HCT116 (cell line): ENCODE measurements around the gene TSHZ1. TPM values are rescaled to one million over a fixed set of nuclear protein-coding genes. Genes with fewer than 3 reads are reported as not detected.

Source experiments
- ATAC-seq: fragments of 200-7000 bp; cut with Tn5 transposase; 2 replicates; pipeline ENCODE4 v1.9.1; 2020; ENCODE audit warnings: mild to moderate bottlenecking, moderate library complexity
- BruUV-seq: library from RNA; stranded (reverse); fragments of 400-500 nt; replicated peaks from 2 replicates; lab custom pipeline; 2021; lab: Mats Ljungman, UMichigan
- CTCF ChIA-PET: fragments of 300-600 bp; sonication (Branson Sonifier 250); formaldehyde crosslinking; loops from one replicate; lab custom pipeline; 2021; ENCODE audit warnings: antibody characterized with exemption; lab: Charles Lee
- POLR2A ChIA-PET: fragments of 300-600, 350-600 bp; sonication (Branson Sonifier 250); formaldehyde crosslinking; loops from one replicate; lab custom pipeline; 2021; ENCODE audit warnings: antibody characterized with exemption; lab: Charles Lee
- RAD21 ChIA-PET, 2 experiments: fragments of 300-600 bp; sonication (Branson Sonifier 250); formaldehyde crosslinking; loops; one replicate each; lab custom pipeline; 2023; ENCODE audit warnings: low total read pairs in 2 of 2; ENCODE audit not compliant: uncharacterized antibody in 2 of 2, unreplicated experiment in 2 of 2, low non-redundant PET in 1 of 2; lab: Charles Lee
- DNase-seq: peaks from one replicate; pipeline ENCODE4 v3.0.0-alpha.2; 2010; ENCODE audit warnings: low read depth, low spot score
- H2AFZ ChIP-seq: fragments of 200-600 bp; shearing (Covaris generic), sonication (generic); 2 replicates; pipeline ENCODE4 v1.6.1; 2017; ENCODE audit warnings: low read depth, mixed run types, mixed read lengths, antibody characterized with exemption, low read length; ENCODE audit not compliant: poor library complexity, severe bottlenecking
- H3K27ac ChIP-seq: 2 replicates; pipeline ENCODE4 v1.5.1; 2012; ENCODE audit warnings: low read depth, low read length
- H3K27me3 ChIP-seq: fragments of 200-600 bp; sonication (generic); 2 replicates; pipeline ENCODE4 v1.6.1; 2016; ENCODE audit warnings: mixed run types, low read length, mixed read lengths; ENCODE audit not compliant: insufficient read depth
- H3K36me3 ChIP-seq, 2 experiments: fragments of 200-500 bp in 1 of 2; fragments of 200-600 bp in 1 of 2; sonication (Bioruptor generic) in 1 of 2; sonication (generic) in 1 of 2; 2 replicates each; pipeline versions ENCODE4 v1.5.1 to v1.6.1; 2014 to 2016; ENCODE audit warnings: low read length in 2 of 2, inconsistent platforms in 1 of 2, mixed read lengths in 1 of 2, mixed run types in 1 of 2; ENCODE audit not compliant: insufficient read depth in 2 of 2, control insufficient read depth in 1 of 2
- H3K4me1 ChIP-seq, 2 experiments: fragments of 200-600 bp in 1 of 2; sonication (generic) in 1 of 2; 2 replicates each; pipeline versions ENCODE4 v1.5.1 to v1.6.1; 2012 to 2017; ENCODE audit warnings: low read length in 2 of 2, inconsistent platforms in 1 of 2, mild to moderate bottlenecking in 1 of 2, mixed read lengths in 1 of 2, mixed run types in 1 of 2, moderate library complexity in 1 of 2; ENCODE audit not compliant: insufficient read depth in 2 of 2, control insufficient read depth in 1 of 2
- H3K4me2 ChIP-seq: fragments of 200-600 bp; sonication (generic); 2 replicates; pipeline ENCODE4 v1.6.1; 2017; ENCODE audit warnings: mixed run types, low read length, mixed read lengths
- H3K4me3 ChIP-seq, 2 experiments: fragments of 200-600 bp in 1 of 2; sonication (generic) in 1 of 2; replicated peaks in 1 of 2; 2 replicates each; pipeline ENCODE4 v1.5.1; 2011 to 2016; ENCODE audit warnings: low read length in 2 of 2, control low read depth in 1 of 2, low read depth in 1 of 2, mild to moderate bottlenecking in 1 of 2, mixed read lengths in 1 of 2, mixed run types in 1 of 2
- H3K79me2 ChIP-seq: fragments of 200-600 bp; sonication (generic); 2 replicates; pipeline ENCODE4 v1.6.1; 2017; ENCODE audit warnings: mild to moderate bottlenecking, mixed run types, low read length, moderate library complexity, mixed read lengths; ENCODE audit not compliant: insufficient read depth
- H3K9ac ChIP-seq: fragments of 200-600 bp; sonication (generic); 2 replicates; pipeline ENCODE4 v1.6.1; 2016; ENCODE audit warnings: low read length, mixed read lengths
- H3K9me2 ChIP-seq: fragments of 200-600 bp; sonication (generic), shearing (Covaris generic); 2 replicates; pipeline ENCODE4 v1.6.1; 2017; ENCODE audit warnings: mixed run types, mild to moderate bottlenecking, moderate library complexity; ENCODE audit not compliant: insufficient read depth
- H3K9me3 ChIP-seq, 2 experiments: fragments of 200-500 bp in 1 of 2; fragments of 200-600 bp in 1 of 2; sonication (Bioruptor generic) in 1 of 2; sonication (generic) in 1 of 2; 2 replicates each; pipeline ENCODE4 v1.6.1; 2014 to 2017; ENCODE audit warnings: low read length in 2 of 2, mixed read lengths in 2 of 2, inconsistent platforms in 1 of 2, low read depth in 1 of 2, mild to moderate bottlenecking in 1 of 2, mixed run types in 1 of 2, moderate library complexity in 1 of 2; ENCODE audit not compliant: control insufficient read depth in 1 of 2, insufficient read depth in 1 of 2
- H4K20me1 ChIP-seq: fragments of 200-600 bp; sonication (generic), shearing (Covaris generic); 2 replicates; pipeline ENCODE4 v1.6.1; 2017; ENCODE audit warnings: mixed run types, mild to moderate bottlenecking, moderate library complexity; ENCODE audit not compliant: insufficient read depth
- CEBPB ChIP-seq: IDR thresholded peaks from 2 replicates; pipeline ENCODE4 v1.6.1; 2012; ENCODE audit warnings: low read depth
- POLR2AphosphoS5 ChIP-seq: IDR thresholded peaks from 2 replicates; pipeline ENCODE4 v1.6.1; 2011; ENCODE audit warnings: mild to moderate bottlenecking, low read depth, low read length, moderate library complexity
- RAD21 ChIP-seq: IDR thresholded peaks from 2 replicates; pipeline ENCODE4 v1.6.1; 2012; ENCODE audit warnings: low read depth, mild to moderate bottlenecking
- SP1 ChIP-seq: IDR thresholded peaks from 2 replicates; pipeline ENCODE4 v1.6.1; 2012; ENCODE audit warnings: low read depth
- intact Hi-C: fragments of 100-400 bp; cut with micrococcal nuclease; formaldehyde crosslinking; loops from 2 replicates; pipeline ENCODE4 v1.10.0; 2022
- total RNA-seq: library from RNA; stranded (reverse); gene quantifications from one replicate; pipeline ENCODE4 v1.2.1, GENCODE V29; 2021; ENCODE audit not compliant: unreplicated experiment

The TSHZ1 gene
- total RNA-seq, 1 experiment from 2014 or later: 5.7 TPM

DNA sequence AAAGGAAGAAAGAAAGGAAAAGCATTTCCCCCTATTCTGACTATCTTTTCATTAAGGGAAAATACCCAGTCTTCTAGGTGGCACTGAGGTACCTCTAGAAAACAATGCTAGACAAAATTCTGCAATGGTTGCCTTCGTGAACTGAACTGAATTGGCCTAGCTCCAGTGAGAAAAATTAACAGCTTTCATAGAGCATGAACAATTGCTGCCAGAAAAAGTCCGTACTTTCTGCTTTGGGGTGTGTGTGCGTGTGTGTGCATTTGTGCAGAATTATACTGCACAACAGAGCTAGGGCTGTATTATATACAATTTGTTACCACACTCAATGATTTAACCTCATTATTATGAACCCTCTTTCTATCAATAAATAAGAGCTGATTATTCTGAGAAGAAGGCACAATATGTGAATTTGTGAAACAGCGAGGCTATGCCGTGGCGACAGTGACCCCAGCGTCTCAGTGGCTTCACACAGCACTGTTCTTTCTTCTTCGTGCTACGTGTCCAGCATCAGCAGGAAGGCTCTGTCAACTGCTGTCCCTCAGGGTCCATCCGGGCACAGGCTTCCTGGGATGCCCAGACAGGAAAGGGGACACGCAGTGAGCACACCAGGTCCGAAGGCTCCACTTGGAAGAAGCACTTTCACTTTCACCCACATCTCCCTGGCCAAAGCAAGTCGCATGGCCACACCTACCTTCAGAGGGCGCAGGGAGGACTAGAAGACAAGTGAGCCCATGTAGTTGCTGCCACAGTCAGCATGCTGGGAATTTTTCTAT, 49.2 kb upstream of the TSHZ1 start:
- CTCF ChIA-PET: no interaction called here
- peak overlapping the region; percentile 43 to 63 for H3K4me3 ChIP-seq
- no peaks in the 10 kb centered on the region for H3K27me3 ChIP-seq
- intact Hi-C loops: no loop called here
- POLR2A ChIA-PET: no interaction called here
- peak overlapping the region; percentile 67 for H3K4me2 ChIP-seq
- DNase-seq: peak; percentile 32
- H3K27ac ChIP-seq: no peak overlapping the region
- RAD21 ChIA-PET: no interaction called here
- H3K9me3 ChIP-seq: no peaks in the 10 kb centered on the region
- no peaks in the 10 kb centered on the region for H4K20me1 ChIP-seq
- no peak for TF ChIP-seq SP1
- TF ChIP-seq POLR2AphosphoS5: 0 out of 2 replicates have a peak, but pooled peaks have one; percentile 24
- TF ChIP-seq, all 23 proteins: peak for 1
- Histone ChIP-seq H3K79me2 (no peaks in the 10 kb centered on the region), H3K4me1 (peaks cover 0 to 10% of the 10 kb centered on the region in 2 experiments; a peak in 1 of 4 replicates), H3K9ac (peak overlapping the region; percentile 48), H3K36me3 (no peaks in the 10 kb centered on the region), H3K9me2 (no peaks in the 10 kb centered on the region), H2AFZ (no peak overlapping the region)
- BruUV-seq: no TSS peak
- ATAC-seq: peak; percentile 90

- TF ChIP-seq RAD21: peak; percentile 23; the same call in 1 of the 2 replicates
- TF ChIP-seq CEBPB: no peak
- no peak overlapping the region for H3K4me3 ChIP-seq
- no peak for DNase-seq
- H3K4me2 ChIP-seq: no peak overlapping the region
- peaks cover 0 to 10% of the 10 kb centered on the region in 2 experiments; a peak in 1 of 4 replicates for H3K4me1 ChIP-seq
- no peaks in the 10 kb centered on the region for H4K20me1 ChIP-seq
- no peaks in the 10 kb centered on the region for H3K36me3 ChIP-seq
- H3K9me3 ChIP-seq: no peaks in the 10 kb centered on the region
- intact Hi-C loops: no loop called here
- H3K9me2 ChIP-seq: no peaks in the 10 kb centered on the region
- RAD21 ChIA-PET: no interaction called here
- H2AFZ ChIP-seq: no peak overlapping the region
- CTCF ChIA-PET: no interaction called here
- no peak overlapping the region for H3K27ac ChIP-seq
- no peaks in the 10 kb centered on the region for H3K79me2 ChIP-seq
- H3K9ac ChIP-seq: no peak overlapping the region
- POLR2A ChIA-PET: no interaction called here
- no peaks in the 10 kb centered on the region for H3K27me3 ChIP-seq
- BruUV-seq: no TSS peak
- no peak for ATAC-seq
These were observed 48.1 kb upstream of the TSHZ1 start for GRCh38 chr18:75162467-75162866.
